AG04449 (cell line): ENCODE measurements around the gene CHN2.

Experiments
- CTCF ChIA-PET: fragments of 350-600 bp; formaldehyde crosslinking; extraction: SDS; loops from one replicate; lab custom pipeline; 2021; ENCODE audit warnings: antibody characterized with exemption; lab: Yijun Ruan, JAX
- POLR2A ChIA-PET: fragments of 400-600, 350-600 bp; formaldehyde crosslinking; extraction: SDS; loops from one replicate; lab custom pipeline; 2020; ENCODE audit warnings: antibody characterized with exemption, inconsistent platforms; lab: Yijun Ruan, JAX
- DNase-seq: peaks from one replicate; pipeline ENCODE4 v3.0.0-alpha.2; 2010; ENCODE audit warnings: low read depth, low spot score
- H3K4me3 ChIP-seq: 2 replicates; pipeline ENCODE4 v1.5.1; 2011; ENCODE audit warnings: low read depth, mild to moderate bottlenecking, control low read depth, low read length
- CTCF ChIP-seq: IDR thresholded peaks from one replicate; pipeline ENCODE4 v1.5.1; 2011; ENCODE audit warnings: mild to moderate bottlenecking, moderate library complexity, low read length, control low read depth, inconsistent platforms; ENCODE audit not compliant: insufficient read depth; ENCODE audit errors: missing control alignments

The CHN2 gene

DNA sequence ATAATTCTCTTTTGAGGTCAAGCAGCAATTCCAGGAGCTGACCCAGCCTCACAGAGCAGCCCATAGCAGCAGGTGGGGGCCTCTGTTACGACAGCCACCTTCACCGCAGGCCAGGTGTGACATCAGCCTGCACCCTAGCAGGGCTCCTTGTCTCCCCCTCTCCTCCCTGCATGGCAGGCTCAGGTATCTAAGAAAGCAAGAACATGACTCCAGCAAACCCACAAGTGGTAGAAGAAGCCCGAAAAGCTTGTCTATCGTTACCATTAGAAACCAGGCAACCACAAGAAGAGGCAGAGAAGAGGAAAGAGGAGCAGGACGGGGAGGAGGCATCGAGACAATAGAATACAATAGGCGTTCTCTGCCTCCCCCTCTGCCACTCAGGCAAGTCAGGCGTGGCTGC lies 265.0 kb downstream of the CHN2 start:
- no peak overlapping the region for H3K4me3 ChIP-seq
- POLR2A ChIA-PET: no interaction called here
- no peak for TF ChIP-seq CTCF
- CTCF ChIA-PET: no interaction called here
- no peak for DNase-seq

- no peak for DNase-seq
- TF ChIP-seq CTCF: no peak
- POLR2A ChIA-PET: no interaction called here
- no peak overlapping the region for H3K4me3 ChIP-seq
- CTCF ChIA-PET: no interaction called here
Observed at GRCh38 chr7:29461996-29462395, 267.4 kb downstream of the CHN2 start.

DNA sequence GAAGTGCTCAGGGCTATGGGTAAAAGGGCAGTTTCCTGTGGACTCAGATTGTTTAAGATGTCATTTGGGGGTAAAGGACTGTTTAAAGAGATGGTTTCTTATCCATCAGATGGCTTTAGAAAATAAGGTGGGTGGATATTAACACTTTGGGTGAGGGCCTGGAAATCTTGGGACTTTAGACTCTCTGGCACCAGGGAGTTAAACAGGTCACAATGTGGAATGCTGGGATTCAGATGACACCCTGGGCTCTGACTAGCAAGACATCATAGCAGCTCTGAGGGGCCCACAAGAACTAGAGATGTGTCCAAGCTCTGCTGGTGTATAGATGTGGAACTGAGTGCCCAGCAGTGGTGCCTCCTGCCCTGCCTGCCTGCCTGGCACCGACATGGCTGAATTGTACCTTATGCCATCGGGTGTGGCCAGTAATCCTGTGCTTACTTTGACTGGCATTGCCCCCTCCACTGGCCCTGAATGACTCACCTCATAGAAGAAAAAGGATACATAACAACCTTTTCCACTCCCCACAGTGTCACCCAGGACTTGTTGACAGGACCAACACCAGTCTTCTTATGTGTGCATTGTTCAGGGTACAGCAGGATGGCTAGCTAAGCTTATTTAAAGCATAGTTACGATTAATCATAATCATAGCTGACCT lies 269.1 kb downstream of the CHN2 start:
- H3K4me3 ChIP-seq: no peak overlapping the region
- ChIA-PET POLR2A (no interaction called here), CTCF (no interaction called here)
- TF ChIP-seq CTCF: no peak
- no peak for DNase-seq

DNA sequence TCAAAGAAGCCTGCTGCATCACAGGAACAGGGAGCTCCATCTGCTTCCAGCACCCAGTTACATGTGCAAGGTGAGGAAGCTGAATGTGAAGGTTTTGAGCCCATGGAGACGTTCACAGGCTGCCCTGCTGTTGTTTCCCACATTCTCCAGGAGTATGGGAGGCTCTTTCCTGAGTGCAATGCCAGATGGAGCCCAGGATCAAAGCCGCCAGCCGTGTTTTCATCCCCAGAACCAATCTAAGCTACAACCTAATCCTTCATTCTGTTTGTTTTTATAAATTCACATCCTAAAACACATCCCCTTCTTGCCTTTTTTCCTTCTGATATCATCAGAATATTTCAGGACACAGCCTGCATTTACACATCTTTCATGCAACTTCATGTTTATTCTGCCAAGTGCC lies 270.2 kb downstream of the CHN2 start:
- POLR2A ChIA-PET: no interaction called here
- TF ChIP-seq CTCF: no peak
- H3K4me3 ChIP-seq: no peak overlapping the region
- DNase-seq: no peak
- CTCF ChIA-PET: no interaction called here

DNA sequence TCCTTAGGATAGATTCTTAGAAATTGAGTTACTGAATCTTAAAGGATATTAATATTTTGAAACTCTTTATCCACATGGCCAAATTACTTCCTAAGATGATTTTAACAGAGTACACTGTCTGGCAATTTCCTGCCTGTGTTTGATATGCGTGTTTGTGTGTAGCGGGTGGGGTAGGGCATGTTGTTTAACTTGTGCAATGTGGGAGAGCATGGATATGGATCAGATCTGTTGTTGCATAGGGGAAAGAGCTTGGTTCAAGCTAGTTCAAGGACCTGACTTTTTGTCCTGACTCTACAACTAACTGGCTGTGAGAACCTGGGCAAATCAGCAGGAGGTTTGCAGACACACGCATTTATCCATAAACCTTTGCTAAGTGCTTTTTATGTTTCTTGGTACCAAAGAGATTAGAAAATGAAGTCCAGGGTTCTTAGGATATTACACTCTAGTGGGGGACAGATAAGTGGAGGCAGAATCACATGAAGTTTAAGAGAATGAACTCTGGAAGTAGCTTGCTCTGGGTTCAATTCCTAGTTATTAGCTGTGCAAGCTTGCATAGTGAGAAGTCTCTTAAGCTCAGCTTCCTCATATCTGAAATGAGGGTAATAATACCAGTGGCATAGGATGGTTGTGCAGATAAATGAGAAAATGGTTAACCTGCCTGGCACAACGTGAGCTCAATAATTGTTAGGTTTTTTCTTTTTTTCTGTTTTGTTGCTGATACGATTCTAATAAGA lies 272.8 kb downstream of the CHN2 start:
- POLR2A ChIA-PET: no interaction called here
- DNase-seq: no peak
- TF ChIP-seq CTCF: no peak
- H3K4me3 ChIP-seq: no peak overlapping the region
- CTCF ChIA-PET: no interaction called here

- DNase-seq: no peak
- ChIA-PET CTCF (no interaction called here), POLR2A (no interaction called here)
- no peak overlapping the region for H3K4me3 ChIP-seq
- TF ChIP-seq CTCF: no peak
Observed at GRCh38 chr7:29468196-29468595, 273.6 kb downstream of the CHN2 start.
